HUES64 (cell line): Measurements from ENCODE around the gene FGF1.
"Not testable (repeated sequence)": the region's sequence is repeated elsewhere in the genome, so short reads cannot be mapped to it uniquely, and the experiment has no call there.

Experiments used
- H3K27ac ChIP-seq: 2 replicates; pipeline ENCODE4 v1.7.0; 2013; ENCODE audit warnings: low read depth, low read length, inconsistent platforms
- H3K27me3 ChIP-seq: 2 replicates; pipeline ENCODE4 v1.6.1; 2013; ENCODE audit warnings: mild to moderate bottlenecking, low read length; ENCODE audit not compliant: insufficient read depth
- H3K36me3 ChIP-seq: 2 replicates; pipeline ENCODE4 v1.6.1; 2013; ENCODE audit warnings: mild to moderate bottlenecking, low read length; ENCODE audit not compliant: insufficient read depth
- H3K4me1 ChIP-seq: 2 replicates; pipeline ENCODE4 v1.6.1; 2013; ENCODE audit warnings: mild to moderate bottlenecking, low read length, moderate library complexity; ENCODE audit not compliant: insufficient read depth
- H3K4me3 ChIP-seq: 2 replicates; pipeline ENCODE4 v1.5.1; 2013; ENCODE audit warnings: mild to moderate bottlenecking, low read length, moderate library complexity
- H3K9ac ChIP-seq: 2 replicates; pipeline ENCODE4 v1.6.1; 2013; ENCODE audit warnings: mild to moderate bottlenecking, low read depth, low read length
- H3K9me3 ChIP-seq: 2 replicates; pipeline ENCODE4 v1.6.1; 2013; ENCODE audit warnings: low read depth, low read length; ENCODE audit not compliant: insufficient read depth
- WGBS: fragments of 150-250, 120-280 bp; methylation state at CpG from one replicate; pipeline ENCODE4 v1.1.7; 2013; ENCODE audit warnings: missing lambda C conversion rate; 5-methylcytosine and 5-hydroxymethylcytosine counted together

FGF1 gene

GRCh38 chr5:142655339-142656267 is 30.3 kb downstream of the FGF1 start:
- no peaks in the 10 kb centered on the region for H3K36me3 ChIP-seq
- WGBS: 25% methylated on average over 13 of the region's 13 CpGs
- H3K9me3 ChIP-seq: no peaks in the 10 kb centered on the region
- no peaks in the 10 kb centered on the region for H3K27me3 ChIP-seq
- no peak overlapping the region for H3K4me3 ChIP-seq
- H3K9ac ChIP-seq: no peak overlapping the region
- no peak overlapping the region for H3K27ac ChIP-seq
- H3K4me1 ChIP-seq: 0 out of 2 replicates have a peak, but pooled peaks cover 4% of the 10 kb centered on the region

- no peak overlapping the region for H3K9ac ChIP-seq
Observed at GRCh38 chr5:142654578-142655058, 31.3 kb downstream of the FGF1 start.

GRCh38 chr5:142653321-142653720 is 32.6 kb downstream of the FGF1 start:
- Histone ChIP-seq H3K4me3 (no peak overlapping the region), H3K27me3 (no peaks in the 10 kb centered on the region), H3K27ac (no peak overlapping the region), H3K4me1 (0 out of 2 replicates have a peak, but pooled peaks cover 4% of the 10 kb centered on the region), H3K9me3 (no peaks in the 10 kb centered on the region), H3K36me3 (no peaks in the 10 kb centered on the region), H3K9ac (no peak overlapping the region)
- WGBS: 92% methylated on average over 7 of the region's 7 CpGs

More at GRCh38 chr5:142654578-142655058, 31.3 kb downstream of the FGF1 start:
- Histone ChIP-seq H3K4me1 (0 out of 2 replicates have a peak, but pooled peaks cover 4% of the 10 kb centered on the region), H3K9me3 (no peaks in the 10 kb centered on the region), H3K27ac (no peak overlapping the region), H3K27me3 (no peaks in the 10 kb centered on the region), H3K36me3 (no peaks in the 10 kb centered on the region), H3K4me3 (no peak overlapping the region)
- 77% methylated on average over 8 of the region's 8 CpGs for WGBS

GRCh38 chr5:142652563-142652962 is 33.3 kb downstream of the FGF1 start:
- no peaks in the 10 kb centered on the region for H3K36me3 ChIP-seq
- no peak overlapping the region for H3K4me3 ChIP-seq
- H3K9ac ChIP-seq: no peak overlapping the region
- 0 out of 2 replicates have a peak, but pooled peaks cover 4% of the 10 kb centered on the region for H3K4me1 ChIP-seq
- 96% methylated on average over 10 of the region's 10 CpGs for WGBS
- no peaks in the 10 kb centered on the region for H3K27me3 ChIP-seq
- H3K9me3 ChIP-seq: no peaks in the 10 kb centered on the region
- no peak overlapping the region for H3K27ac ChIP-seq

- H3K4me3 ChIP-seq: no peak overlapping the region
- no peak overlapping the region for H3K27ac ChIP-seq
- H3K36me3 ChIP-seq: no peaks in the 10 kb centered on the region
- H3K4me1 ChIP-seq: 0 out of 2 replicates have a peak, but pooled peaks cover 1% of the 10 kb centered on the region
- H3K9ac ChIP-seq: no peak overlapping the region
- 67% methylated on average over 7 of the region's 8 CpGs for WGBS
- H3K27me3 ChIP-seq: no peaks in the 10 kb centered on the region
- H3K9me3 ChIP-seq: no peaks in the 10 kb centered on the region
Observed at GRCh38 chr5:142650881-142651280, 35.0 kb downstream of the FGF1 start.

- no peak overlapping the region for H3K4me3 ChIP-seq
- no peaks in the 10 kb centered on the region for H3K9me3 ChIP-seq
- no peaks in the 10 kb centered on the region for H3K4me1 ChIP-seq
- WGBS: 80% methylated on average over 3 of the region's 3 CpGs
- H3K27me3 ChIP-seq: no peaks in the 10 kb centered on the region
- H3K27ac ChIP-seq: no peak overlapping the region
- no peaks in the 10 kb centered on the region for H3K36me3 ChIP-seq
- no peak overlapping the region for H3K9ac ChIP-seq
Observed at GRCh38 chr5:142650060-142650459, 35.8 kb downstream of the FGF1 start.

GRCh38 chr5:142648108-142648507 is 37.8 kb downstream of the FGF1 start:
- not testable (repeated sequence) for H3K4me1 ChIP-seq, H3K9me3 ChIP-seq, H3K4me3 ChIP-seq, H3K36me3 ChIP-seq, H3K27me3 ChIP-seq, H3K9ac ChIP-seq, H3K27ac ChIP-seq
- 97% methylated on average over 3 of the region's 3 CpGs for WGBS

- Histone ChIP-seq H3K36me3 (no peaks in the 10 kb centered on the region), H3K27me3 (no peaks in the 10 kb centered on the region), H3K9me3 (no peaks in the 10 kb centered on the region), H3K9ac (no peak overlapping the region), H3K4me3 (no peak overlapping the region), H3K4me1 (peaks cover 16% of the 10 kb centered on the region), H3K27ac (no peak overlapping the region)
- whole genome bisulfite sequencing: 83% methylated on average over 1 of the region's 1 CpG
Observed at GRCh38 chr5:142645456-142645855, 40.4 kb downstream of the FGF1 start.

GRCh38 chr5:142644640-142645361 is 41.1 kb downstream of the FGF1 start:
- no peaks in the 10 kb centered on the region for H3K27me3 ChIP-seq
- no peak overlapping the region for H3K4me3 ChIP-seq
- H3K9ac ChIP-seq: no peak overlapping the region
- no peak overlapping the region for H3K27ac ChIP-seq
- H3K4me1 ChIP-seq: peaks cover 17% of the 10 kb centered on the region
- no peaks in the 10 kb centered on the region for H3K9me3 ChIP-seq
- 79% methylated on average over 10 of the region's 10 CpGs for WGBS
- no peaks in the 10 kb centered on the region for H3K36me3 ChIP-seq

GRCh38 chr5:142644127-142644526 is 41.8 kb downstream of the FGF1 start:
- H3K36me3 ChIP-seq: no peaks in the 10 kb centered on the region
- no peak overlapping the region for H3K4me3 ChIP-seq
- H3K27ac ChIP-seq: no peak overlapping the region
- WGBS: 67% methylated on average over 5 of the region's 5 CpGs
- no peak overlapping the region for H3K9ac ChIP-seq
- peaks cover 17% of the 10 kb centered on the region for H3K4me1 ChIP-seq
- H3K27me3 ChIP-seq: no peaks in the 10 kb centered on the region
- H3K9me3 ChIP-seq: no peaks in the 10 kb centered on the region

GRCh38 chr5:142643634-142644033 is 42.3 kb downstream of the FGF1 start:
- H3K9me3 ChIP-seq: no peaks in the 10 kb centered on the region
- H3K36me3 ChIP-seq: no peaks in the 10 kb centered on the region
- no peak overlapping the region for H3K9ac ChIP-seq
- no peak overlapping the region for H3K27ac ChIP-seq
- peaks cover 17% of the 10 kb centered on the region for H3K4me1 ChIP-seq
- H3K27me3 ChIP-seq: no peaks in the 10 kb centered on the region
- no peak overlapping the region for H3K4me3 ChIP-seq
- 81% methylated on average over 5 of the region's 5 CpGs for WGBS
